ENCODE results near the gene CASTOR1. TPM values are rescaled to one million over a fixed set of nuclear protein-coding genes. Genes with fewer than 3 reads are reported as not detected.

CASTOR1 gene
- total RNA-seq, 2 experiments from 2014 or later = 4.5 to 9.1 TPM

GRCh38 chr22:30241576-30242371 lies 47.5 kb downstream of the CASTOR1 start:
- Histone ChIP-seq H3K9me3 (ENCODE audit: low read length) (no peaks in the 10 kb centered on the region), H3K36me3 (ENCODE audit: insufficient read depth, low read length) (no peaks in the 10 kb centered on the region), H4K20me1 (ENCODE audit: insufficient read depth, low read length) (no peaks in the 10 kb centered on the region), H3K4me1 (ENCODE audit: insufficient read depth, low read length, poor library complexity, severe bottlenecking) (peaks cover 16% of the 10 kb centered on the region), H3K4me3 (ENCODE audit: low read depth, low read length, poor library complexity, severe bottlenecking) (no peak overlapping the region), H3K79me2 (ENCODE audit: insufficient read depth, low read depth, low read length) (no peaks in the 10 kb centered on the region), H3K27ac (ENCODE audit: low read depth, low read length, poor library complexity, severe bottlenecking) (no peak overlapping the region), H2AFZ (ENCODE audit: low read length) (no peak overlapping the region), H3K4me2 (ENCODE audit: low read length) (no peak overlapping the region), H3K9me2 (ENCODE audit: insufficient read depth, low read length) (no peaks in the 10 kb centered on the region)
- ChIA-PET POLR2A (no interaction called here), CTCF (ENCODE audit: unreplicated experiment) (no interaction called here)
- BruUV-seq (replicated peaks) = no TSS peak
- TF ChIP-seq, protein P1, sequence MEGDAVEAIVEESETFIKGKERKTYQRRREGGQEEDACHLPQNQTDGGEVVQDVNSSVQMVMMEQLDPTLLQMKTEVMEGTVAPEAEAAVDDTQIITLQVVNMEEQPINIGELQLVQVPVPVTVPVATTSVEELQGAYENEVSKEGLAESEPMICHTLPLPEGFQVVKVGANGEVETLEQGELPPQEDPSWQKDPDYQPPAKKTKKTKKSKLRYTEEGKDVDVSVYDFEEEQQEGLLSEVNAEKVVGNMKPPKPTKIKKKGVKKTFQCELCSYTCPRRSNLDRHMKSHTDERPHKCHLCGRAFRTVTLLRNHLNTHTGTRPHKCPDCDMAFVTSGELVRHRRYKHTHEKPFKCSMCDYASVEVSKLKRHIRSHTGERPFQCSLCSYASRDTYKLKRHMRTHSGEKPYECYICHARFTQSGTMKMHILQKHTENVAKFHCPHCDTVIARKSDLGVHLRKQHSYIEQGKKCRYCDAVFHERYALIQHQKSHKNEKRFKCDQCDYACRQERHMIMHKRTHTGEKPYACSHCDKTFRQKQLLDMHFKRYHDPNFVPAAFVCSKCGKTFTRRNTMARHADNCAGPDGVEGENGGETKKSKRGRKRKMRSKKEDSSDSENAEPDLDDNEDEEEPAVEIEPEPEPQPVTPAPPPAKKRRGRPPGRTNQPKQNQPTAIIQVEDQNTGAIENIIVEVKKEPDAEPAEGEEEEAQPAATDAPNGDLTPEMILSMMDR (conservative IDR thresholded peaks at IDR 0.05; ENCODE audit: low read length) = no peak
- no peak for TF ChIP-seq EZH2phosphoT487 (IDR thresholded peaks at IDR 0.05; ENCODE audit: borderline replicate concordance, low read depth, low read length)
- no peak for DNase-seq (ENCODE audit: low spot score)
- intact Hi-C loops (cut with micrococcal nuclease; ENCODE audit: unreplicated experiment) = no loop called here

DNA sequence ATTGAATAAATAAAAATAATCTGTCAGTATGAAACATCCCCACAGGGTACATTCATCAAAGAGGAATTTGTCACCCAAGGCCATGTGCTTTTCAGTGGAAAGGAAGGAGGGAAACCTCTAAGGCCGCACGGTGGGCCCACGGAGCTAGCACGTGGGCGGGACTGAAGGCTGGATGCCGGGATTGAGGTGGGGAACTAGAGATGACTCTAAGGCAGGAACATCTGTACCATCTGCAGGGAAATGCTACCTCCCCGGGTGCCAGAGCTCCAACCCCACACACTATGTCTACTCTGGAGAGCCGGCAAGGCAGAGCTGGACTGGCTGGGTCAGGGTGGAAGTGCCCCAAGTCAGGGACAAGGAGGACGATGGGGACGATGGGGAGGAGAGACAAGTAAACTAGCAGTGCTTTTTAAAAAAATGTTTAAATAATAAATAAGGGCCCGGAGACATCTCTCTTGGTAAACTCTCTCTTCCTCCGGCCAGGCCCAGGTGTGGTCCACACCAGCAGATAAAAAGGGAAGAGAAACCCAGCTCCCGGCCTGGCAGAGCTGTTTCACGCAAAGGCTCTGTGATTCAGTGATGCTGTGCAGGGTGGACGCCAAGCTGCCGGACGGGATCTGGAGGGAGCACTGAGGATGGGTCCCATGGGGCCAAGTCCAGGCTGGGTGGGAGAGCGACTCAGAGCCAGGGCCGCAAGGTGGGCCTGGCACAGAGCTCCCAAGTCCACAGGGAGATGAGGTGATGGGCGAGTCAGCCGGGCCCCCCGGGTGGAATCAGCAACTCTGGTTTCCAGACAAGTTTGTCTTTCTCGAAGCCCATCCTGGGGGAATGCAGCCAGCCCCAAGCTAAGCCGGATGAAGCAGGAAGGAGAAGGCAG lies 48.5 kb downstream of the CASTOR1 start:
- intact Hi-C loops (cut with micrococcal nuclease; ENCODE audit: unreplicated experiment) = no loop called here
- Histone ChIP-seq H3K79me2 (ENCODE audit: insufficient read depth, low read depth, low read length) (no peaks in the 10 kb centered on the region), H3K9me3 (ENCODE audit: low read length) (no peaks in the 10 kb centered on the region), H3K36me3 (ENCODE audit: insufficient read depth, low read length) (no peaks in the 10 kb centered on the region), H3K9me2 (ENCODE audit: insufficient read depth, low read length) (no peaks in the 10 kb centered on the region), H3K27ac (ENCODE audit: low read depth, low read length, poor library complexity, severe bottlenecking) (no peak overlapping the region), H3K4me3 (ENCODE audit: low read depth, low read length, poor library complexity, severe bottlenecking) (no peak overlapping the region), H4K20me1 (ENCODE audit: insufficient read depth, low read length) (no peaks in the 10 kb centered on the region), H3K4me1 (ENCODE audit: insufficient read depth, low read length, poor library complexity, severe bottlenecking) (peaks cover 16% of the 10 kb centered on the region), H3K4me2 (ENCODE audit: low read length) (peak overlapping the region; percentile 55), H2AFZ (ENCODE audit: low read length) (no peak overlapping the region)
- no peak for TF ChIP-seq EZH2phosphoT487 (IDR thresholded peaks at IDR 0.05; ENCODE audit: borderline replicate concordance, low read depth, low read length)
- TF ChIP-seq, protein P1 (conservative IDR thresholded peaks at IDR 0.05; ENCODE audit: low read length) = no peak
- ChIA-PET CTCF (ENCODE audit: unreplicated experiment) (no interaction called here), POLR2A (interaction anchor here (0.5 kb wide), 1 partner anchor 55 kb away, joined by 3 read pairs; no protein-coding TSS in a partner anchor)
- peak; percentile 72 for DNase-seq (ENCODE audit: low spot score)
- no TSS peak for BruUV-seq (replicated peaks)

Data from OCI-LY7 (cell line).